Measurements from ENCODE around the gene LSM5.
"Not testable (repeated sequence)": the region's sequence is repeated elsewhere in the genome, so short reads cannot be mapped to it uniquely, and the experiment has no call there.

The LSM5 gene

DNA sequence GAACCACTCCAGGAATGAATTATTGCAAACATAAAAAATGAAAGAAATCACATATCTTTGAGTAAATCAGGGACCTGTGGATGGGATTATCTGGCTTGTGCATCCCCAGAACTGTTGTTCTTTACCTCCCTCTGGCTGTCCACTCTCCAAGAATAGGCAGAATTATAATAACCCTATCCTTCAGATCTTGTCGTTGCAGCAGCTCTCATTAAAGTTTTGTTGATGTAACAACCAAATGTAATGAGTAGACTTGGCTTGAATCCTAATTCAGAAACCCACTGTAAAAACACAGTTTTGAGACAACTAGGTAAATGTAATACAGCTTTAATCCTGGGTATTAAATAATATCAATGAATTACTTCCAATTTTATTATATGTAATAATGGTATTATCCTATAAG lies 16.2 kb downstream of the LSM5 start:
- Histone ChIP-seq H3F3A (ENCODE audit: insufficient read depth) (no peaks in the 10 kb centered on the region), H3K4me2 (ENCODE audit: low read depth, low read length, poor library complexity, severe bottlenecking) (no peak overlapping the region), H3K4me3 (ENCODE audit: insufficient read depth, low read length, poor library complexity, severe bottlenecking) (no peak overlapping the region), H4K20me1 (ENCODE audit: low read depth, low read length) (no peaks in the 10 kb centered on the region), H3K9ac (ENCODE audit: low read length) (no peak overlapping the region), H3K9me3 (ENCODE audit: insufficient read depth, low read length) (no peaks in the 10 kb centered on the region), H3K9me2 (replicated peaks; ENCODE audit: insufficient read depth, low read length) (no peaks in the 10 kb centered on the region), H3K79me2 (ENCODE audit: insufficient read depth, low read length) (no peaks in the 10 kb centered on the region), H3K27ac (ENCODE audit: low read depth, low read length) (no peak overlapping the region), H3K27me3 (ENCODE audit: low read length) (no peaks in the 10 kb centered on the region), H2AFZ (ENCODE audit: low read depth, low read length, severe bottlenecking) (no peak overlapping the region), H3K36me3 (ENCODE audit: low read length) (no peaks in the 10 kb centered on the region)
- TF ChIP-seq, protein P1, sequence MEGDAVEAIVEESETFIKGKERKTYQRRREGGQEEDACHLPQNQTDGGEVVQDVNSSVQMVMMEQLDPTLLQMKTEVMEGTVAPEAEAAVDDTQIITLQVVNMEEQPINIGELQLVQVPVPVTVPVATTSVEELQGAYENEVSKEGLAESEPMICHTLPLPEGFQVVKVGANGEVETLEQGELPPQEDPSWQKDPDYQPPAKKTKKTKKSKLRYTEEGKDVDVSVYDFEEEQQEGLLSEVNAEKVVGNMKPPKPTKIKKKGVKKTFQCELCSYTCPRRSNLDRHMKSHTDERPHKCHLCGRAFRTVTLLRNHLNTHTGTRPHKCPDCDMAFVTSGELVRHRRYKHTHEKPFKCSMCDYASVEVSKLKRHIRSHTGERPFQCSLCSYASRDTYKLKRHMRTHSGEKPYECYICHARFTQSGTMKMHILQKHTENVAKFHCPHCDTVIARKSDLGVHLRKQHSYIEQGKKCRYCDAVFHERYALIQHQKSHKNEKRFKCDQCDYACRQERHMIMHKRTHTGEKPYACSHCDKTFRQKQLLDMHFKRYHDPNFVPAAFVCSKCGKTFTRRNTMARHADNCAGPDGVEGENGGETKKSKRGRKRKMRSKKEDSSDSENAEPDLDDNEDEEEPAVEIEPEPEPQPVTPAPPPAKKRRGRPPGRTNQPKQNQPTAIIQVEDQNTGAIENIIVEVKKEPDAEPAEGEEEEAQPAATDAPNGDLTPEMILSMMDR (IDR thresholded peaks at IDR 0.05; ENCODE audit: insufficient read depth, low read length, poor library complexity, severe bottlenecking), result no peak
- no peak for TF ChIP-seq EZH2phosphoT487 (conservative IDR thresholded peaks at IDR 0.05; ENCODE audit: low read length)

- Histone ChIP-seq H3F3A (ENCODE audit: insufficient read depth) (no peaks in the 10 kb centered on the region), H4K20me1 (ENCODE audit: low read depth, low read length) (no peaks in the 10 kb centered on the region), H3K79me2 (ENCODE audit: insufficient read depth, low read length) (no peaks in the 10 kb centered on the region), H2AFZ (ENCODE audit: low read depth, low read length, severe bottlenecking) (no peak overlapping the region), H3K9me3 (ENCODE audit: insufficient read depth, low read length) (no peaks in the 10 kb centered on the region), H3K27me3 (ENCODE audit: low read length) (no peaks in the 10 kb centered on the region), H3K27ac (ENCODE audit: low read depth, low read length) (no peak overlapping the region), H3K9ac (ENCODE audit: low read length) (no peak overlapping the region), H3K36me3 (ENCODE audit: low read length) (no peaks in the 10 kb centered on the region), H3K4me2 (ENCODE audit: low read depth, low read length, poor library complexity, severe bottlenecking) (no peak overlapping the region), H3K4me3 (ENCODE audit: insufficient read depth, low read length, poor library complexity, severe bottlenecking) (no peak overlapping the region), H3K9me2 (replicated peaks; ENCODE audit: insufficient read depth, low read length) (no peaks in the 10 kb centered on the region)
- no peak for TF ChIP-seq EZH2phosphoT487 (conservative IDR thresholded peaks at IDR 0.05; ENCODE audit: low read length)
- TF ChIP-seq, protein P1 (IDR thresholded peaks at IDR 0.05; ENCODE audit: insufficient read depth, low read length, poor library complexity, severe bottlenecking), result no peak
Observed at GRCh38 chr7:32472015-32472414, 18.2 kb downstream of the LSM5 start.

- Histone ChIP-seq H3K36me3 (ENCODE audit: low read length) (no peaks in the 10 kb centered on the region), H3K4me2 (ENCODE audit: low read depth, low read length, poor library complexity, severe bottlenecking) (no peak overlapping the region), H3K9ac (ENCODE audit: low read length) (no peak overlapping the region), H2AFZ (ENCODE audit: low read depth, low read length, severe bottlenecking) (no peak overlapping the region), H3K9me2 (replicated peaks; ENCODE audit: insufficient read depth, low read length) (no peaks in the 10 kb centered on the region), H3K27ac (ENCODE audit: low read depth, low read length) (no peak overlapping the region), H3K27me3 (ENCODE audit: low read length) (no peaks in the 10 kb centered on the region), H4K20me1 (ENCODE audit: low read depth, low read length) (no peaks in the 10 kb centered on the region), H3K4me3 (ENCODE audit: insufficient read depth, low read length, poor library complexity, severe bottlenecking) (no peak overlapping the region), H3F3A (ENCODE audit: insufficient read depth) (no peaks in the 10 kb centered on the region), H3K9me3 (ENCODE audit: insufficient read depth, low read length) (no peaks in the 10 kb centered on the region), H3K79me2 (ENCODE audit: insufficient read depth, low read length) (no peaks in the 10 kb centered on the region)
- no peak for TF ChIP-seq EZH2phosphoT487 (conservative IDR thresholded peaks at IDR 0.05; ENCODE audit: low read length)
- TF ChIP-seq, protein P1 (IDR thresholded peaks at IDR 0.05; ENCODE audit: insufficient read depth, low read length, poor library complexity, severe bottlenecking), result no peak
Observed at GRCh38 chr7:32470871-32471270, 19.3 kb downstream of the LSM5 start.

GRCh38 chr7:32470004-32470403 lies 20.2 kb downstream of the LSM5 start:
- not testable (repeated sequence) for H3K27ac ChIP-seq (ENCODE audit: low read depth, low read length); H3K9me3 ChIP-seq (ENCODE audit: insufficient read depth, low read length); H3K4me2 ChIP-seq (ENCODE audit: low read depth, low read length, poor library complexity, severe bottlenecking); H3K4me3 ChIP-seq (ENCODE audit: insufficient read depth, low read length, poor library complexity, severe bottlenecking); H3K9me2 ChIP-seq (replicated peaks; ENCODE audit: insufficient read depth, low read length); H3K9ac ChIP-seq (ENCODE audit: low read length); H3K36me3 ChIP-seq (ENCODE audit: low read length); H2AFZ ChIP-seq (ENCODE audit: low read depth, low read length, severe bottlenecking); H3F3A ChIP-seq (ENCODE audit: insufficient read depth); H3K27me3 ChIP-seq (ENCODE audit: low read length); H4K20me1 ChIP-seq (ENCODE audit: low read depth, low read length); H3K79me2 ChIP-seq (ENCODE audit: insufficient read depth, low read length)

- not testable (repeated sequence) for H4K20me1 ChIP-seq (ENCODE audit: low read depth, low read length); H3K36me3 ChIP-seq (ENCODE audit: low read length); H3K9me3 ChIP-seq (ENCODE audit: insufficient read depth, low read length); H3K9ac ChIP-seq (ENCODE audit: low read length); H3F3A ChIP-seq (ENCODE audit: insufficient read depth); H3K4me2 ChIP-seq (ENCODE audit: low read depth, low read length, poor library complexity, severe bottlenecking); H3K4me3 ChIP-seq (ENCODE audit: insufficient read depth, low read length, poor library complexity, severe bottlenecking); H3K27ac ChIP-seq (ENCODE audit: low read depth, low read length); H3K27me3 ChIP-seq (ENCODE audit: low read length); H3K9me2 ChIP-seq (replicated peaks; ENCODE audit: insufficient read depth, low read length); H3K79me2 ChIP-seq (ENCODE audit: insufficient read depth, low read length); H2AFZ ChIP-seq (ENCODE audit: low read depth, low read length, severe bottlenecking)
Observed at GRCh38 chr7:32464641-32465416, 25.4 kb downstream of the LSM5 start.

Measured in SU-DHL-6 (cell line).